Progenitor cell of endocrine pancreas (in vitro differentiated cells): ENCODE results near the gene CAMSAP1. TPM values are rescaled to one million over a fixed set of nuclear protein-coding genes. Genes with fewer than 3 reads are reported as not detected.

Source experiments
- DNase-seq: peaks from one replicate; pipeline ENCODE4 v3.0.0; 2021; ENCODE audit warnings: low spot score; ENCODE audit not compliant: unreplicated experiment
- H3K27ac Mint-ChIP-seq: 2 replicates; pipeline ENCODE4 v1.8.0; 2021; ENCODE audit warnings: mild to moderate bottlenecking, moderate library complexity, mixed read lengths
- H3K27me3 Mint-ChIP-seq: 2 replicates; pipeline ENCODE4 v1.8.0; 2021; ENCODE audit warnings: mixed read lengths
- H3K36me3 Mint-ChIP-seq: 2 replicates; pipeline ENCODE4 v1.8.0; 2022; ENCODE audit warnings: mixed read lengths; ENCODE audit not compliant: insufficient read depth
- H3K4me1 Mint-ChIP-seq: 2 replicates; pipeline ENCODE4 v1.8.0; 2021; ENCODE audit warnings: low read depth, mixed read lengths
- H3K4me3 Mint-ChIP-seq: 2 replicates; pipeline ENCODE4 v1.8.0; 2021; ENCODE audit warnings: low read depth, mild to moderate bottlenecking, moderate library complexity, mixed read lengths
- H3K9me3 Mint-ChIP-seq: 2 replicates; pipeline ENCODE4 v1.8.0; 2021; ENCODE audit warnings: low read depth, mixed read lengths
- CTCF ChIP-seq: fragments of 200-600 bp; sonication (generic); IDR thresholded peaks from one replicate; pipeline ENCODE4 v1.5.0; 2021; ENCODE audit warnings: antibody characterized with exemption, mild to moderate bottlenecking; ENCODE audit not compliant: unreplicated experiment
- total RNA-seq: library from RNA; stranded (reverse); gene quantifications from 2 replicates; pipeline ENCODE4 v1.2.1, GENCODE V29; 2021

CAMSAP1 gene
- total RNA-seq, 1 donor from 2014 or later = 82.2 TPM

GRCh38 chr9:135887021-135887507 is 20.3 kb downstream of the CAMSAP1 start:
- no peak for DNase-seq
- Mint-ChIP-seq H3K36me3 (no peaks in the 10 kb centered on the region), H3K27ac (peak overlapping the region; percentile 54), H3K4me3 (no peak overlapping the region), H3K9me3 (no peaks in the 10 kb centered on the region), H3K27me3 (no peaks in the 10 kb centered on the region), H3K4me1 (peaks cover 62% of the 10 kb centered on the region)
- no peak for TF ChIP-seq CTCF

- Mint-ChIP-seq H3K27ac (peak overlapping the region; percentile 67), H3K27me3 (no peaks in the 10 kb centered on the region), H3K9me3 (no peaks in the 10 kb centered on the region), H3K4me1 (peaks cover 56% of the 10 kb centered on the region), H3K4me3 (no peak overlapping the region), H3K36me3 (no peaks in the 10 kb centered on the region)
- TF ChIP-seq CTCF = no peak
- no peak for DNase-seq
Measured at GRCh38 chr9:135886147-135886981, 21.0 kb downstream of the CAMSAP1 start.

- no peak for TF ChIP-seq CTCF
- H3K4me3 Mint-ChIP-seq = no peak overlapping the region
- no peaks in the 10 kb centered on the region for H3K27me3 Mint-ChIP-seq
- no peaks in the 10 kb centered on the region for H3K9me3 Mint-ChIP-seq
- no peaks in the 10 kb centered on the region for H3K36me3 Mint-ChIP-seq
- no peak overlapping the region for H3K27ac Mint-ChIP-seq
- no peak for DNase-seq
- peaks cover 48% of the 10 kb centered on the region for H3K4me1 Mint-ChIP-seq
Measured at GRCh38 chr9:135885100-135885853, 22.1 kb downstream of the CAMSAP1 start.

- Mint-ChIP-seq H3K4me1 (peaks cover 47% of the 10 kb centered on the region), H3K27ac (peak overlapping the region; percentile 69), H3K36me3 (peaks cover 1% of the 10 kb centered on the region), H3K4me3 (no peak overlapping the region), H3K27me3 (no peaks in the 10 kb centered on the region), H3K9me3 (no peaks in the 10 kb centered on the region)
- no peak for DNase-seq
- no peak for TF ChIP-seq CTCF
Measured at GRCh38 chr9:135884328-135885035, 22.9 kb downstream of the CAMSAP1 start.

GRCh38 chr9:135883410-135884089 is 23.8 kb downstream of the CAMSAP1 start:
- H3K4me1 Mint-ChIP-seq = peaks cover 42% of the 10 kb centered on the region
- no peak for DNase-seq
- TF ChIP-seq CTCF = no peak
- peak overlapping the region; percentile 4 for H3K27ac Mint-ChIP-seq
- H3K27me3 Mint-ChIP-seq = no peaks in the 10 kb centered on the region
- H3K4me3 Mint-ChIP-seq = no peak overlapping the region
- H3K9me3 Mint-ChIP-seq = no peaks in the 10 kb centered on the region
- peaks cover 2% of the 10 kb centered on the region for H3K36me3 Mint-ChIP-seq
